HCT116 (cell line): ENCODE results near the gene CABLES1. TPM values are rescaled to one million over a fixed set of nuclear protein-coding genes. Genes with fewer than 3 reads are reported as not detected.

Experiments
- ATAC-seq: fragments of 200-7000 bp; cut with Tn5 transposase; 2 replicates; pipeline ENCODE4 v1.9.1; 2020; ENCODE audit warnings: mild to moderate bottlenecking, moderate library complexity
- BruUV-seq: library from RNA; stranded (reverse); fragments of 400-500 nt; replicated peaks from 2 replicates; lab custom pipeline; 2021; lab: Mats Ljungman, UMichigan
- CTCF ChIA-PET: fragments of 300-600 bp; sonication (Branson Sonifier 250); formaldehyde crosslinking; loops from one replicate; lab custom pipeline; 2021; ENCODE audit warnings: antibody characterized with exemption; lab: Charles Lee
- POLR2A ChIA-PET: fragments of 300-600, 350-600 bp; sonication (Branson Sonifier 250); formaldehyde crosslinking; loops from one replicate; lab custom pipeline; 2021; ENCODE audit warnings: antibody characterized with exemption; lab: Charles Lee
- RAD21 ChIA-PET, 2 experiments: fragments of 300-600 bp; sonication (Branson Sonifier 250); formaldehyde crosslinking; loops; one replicate each; lab custom pipeline; 2023; ENCODE audit warnings: low total read pairs in 2 of 2; ENCODE audit not compliant: uncharacterized antibody in 2 of 2, unreplicated experiment in 2 of 2, low non-redundant PET in 1 of 2; lab: Charles Lee
- DNase-seq: peaks from one replicate; pipeline ENCODE4 v3.0.0-alpha.2; 2010; ENCODE audit warnings: low read depth, low spot score
- H2AFZ ChIP-seq: fragments of 200-600 bp; shearing (Covaris generic), sonication (generic); 2 replicates; pipeline ENCODE4 v1.6.1; 2017; ENCODE audit warnings: low read depth, mixed run types, mixed read lengths, antibody characterized with exemption, low read length; ENCODE audit not compliant: poor library complexity, severe bottlenecking
- H3K27ac ChIP-seq: 2 replicates; pipeline ENCODE4 v1.5.1; 2012; ENCODE audit warnings: low read depth, low read length
- H3K27me3 ChIP-seq: fragments of 200-600 bp; sonication (generic); 2 replicates; pipeline ENCODE4 v1.6.1; 2016; ENCODE audit warnings: mixed run types, low read length, mixed read lengths; ENCODE audit not compliant: insufficient read depth
- H3K36me3 ChIP-seq, 2 experiments: fragments of 200-500 bp in 1 of 2; fragments of 200-600 bp in 1 of 2; sonication (Bioruptor generic) in 1 of 2; sonication (generic) in 1 of 2; 2 replicates each; pipeline versions ENCODE4 v1.5.1 to v1.6.1; 2014 to 2016; ENCODE audit warnings: low read length in 2 of 2, inconsistent platforms in 1 of 2, mixed read lengths in 1 of 2, mixed run types in 1 of 2; ENCODE audit not compliant: insufficient read depth in 2 of 2, control insufficient read depth in 1 of 2
- H3K4me1 ChIP-seq, 2 experiments: fragments of 200-600 bp in 1 of 2; sonication (generic) in 1 of 2; 2 replicates each; pipeline versions ENCODE4 v1.5.1 to v1.6.1; 2012 to 2017; ENCODE audit warnings: low read length in 2 of 2, inconsistent platforms in 1 of 2, mild to moderate bottlenecking in 1 of 2, mixed read lengths in 1 of 2, mixed run types in 1 of 2, moderate library complexity in 1 of 2; ENCODE audit not compliant: insufficient read depth in 2 of 2, control insufficient read depth in 1 of 2
- H3K4me2 ChIP-seq: fragments of 200-600 bp; sonication (generic); 2 replicates; pipeline ENCODE4 v1.6.1; 2017; ENCODE audit warnings: mixed run types, low read length, mixed read lengths
- H3K4me3 ChIP-seq, 2 experiments: fragments of 200-600 bp in 1 of 2; sonication (generic) in 1 of 2; replicated peaks in 1 of 2; 2 replicates each; pipeline ENCODE4 v1.5.1; 2011 to 2016; ENCODE audit warnings: low read length in 2 of 2, control low read depth in 1 of 2, low read depth in 1 of 2, mild to moderate bottlenecking in 1 of 2, mixed read lengths in 1 of 2, mixed run types in 1 of 2
- H3K79me2 ChIP-seq: fragments of 200-600 bp; sonication (generic); 2 replicates; pipeline ENCODE4 v1.6.1; 2017; ENCODE audit warnings: mild to moderate bottlenecking, mixed run types, low read length, moderate library complexity, mixed read lengths; ENCODE audit not compliant: insufficient read depth
- H3K9ac ChIP-seq: fragments of 200-600 bp; sonication (generic); 2 replicates; pipeline ENCODE4 v1.6.1; 2016; ENCODE audit warnings: low read length, mixed read lengths
- H3K9me2 ChIP-seq: fragments of 200-600 bp; sonication (generic), shearing (Covaris generic); 2 replicates; pipeline ENCODE4 v1.6.1; 2017; ENCODE audit warnings: mixed run types, mild to moderate bottlenecking, moderate library complexity; ENCODE audit not compliant: insufficient read depth
- H3K9me3 ChIP-seq, 2 experiments: fragments of 200-500 bp in 1 of 2; fragments of 200-600 bp in 1 of 2; sonication (Bioruptor generic) in 1 of 2; sonication (generic) in 1 of 2; 2 replicates each; pipeline ENCODE4 v1.6.1; 2014 to 2017; ENCODE audit warnings: low read length in 2 of 2, mixed read lengths in 2 of 2, inconsistent platforms in 1 of 2, low read depth in 1 of 2, mild to moderate bottlenecking in 1 of 2, mixed run types in 1 of 2, moderate library complexity in 1 of 2; ENCODE audit not compliant: control insufficient read depth in 1 of 2, insufficient read depth in 1 of 2
- H4K20me1 ChIP-seq: fragments of 200-600 bp; sonication (generic), shearing (Covaris generic); 2 replicates; pipeline ENCODE4 v1.6.1; 2017; ENCODE audit warnings: mixed run types, mild to moderate bottlenecking, moderate library complexity; ENCODE audit not compliant: insufficient read depth
- ELF1 ChIP-seq: IDR thresholded peaks from 2 replicates; pipeline ENCODE4 v1.6.1; 2012; ENCODE audit warnings: low read depth, borderline replicate concordance
- EZH2phosphoT487 ChIP-seq: fragments of 200-600 bp; IDR thresholded peaks from 2 replicates; pipeline ENCODE4 v1.6.1; 2018; ENCODE audit warnings: antibody characterized with exemption, borderline replicate concordance
- FOSL1 ChIP-seq: IDR thresholded peaks from 2 replicates; pipeline ENCODE4 v1.6.1; 2012; ENCODE audit warnings: low read depth
- JUND ChIP-seq: IDR thresholded peaks from 2 replicates; pipeline ENCODE4 v1.6.1; 2012
- MAX ChIP-seq: IDR thresholded peaks from 2 replicates; pipeline ENCODE4 v1.6.1; 2012
- POLR2A ChIP-seq: IDR thresholded peaks from 2 replicates; pipeline ENCODE4 v1.7.0; 2011; ENCODE audit warnings: borderline replicate concordance; ENCODE audit not compliant: insufficient read depth, insufficient read length; ENCODE audit errors: extremely low read depth
- POLR2AphosphoS5 ChIP-seq: IDR thresholded peaks from 2 replicates; pipeline ENCODE4 v1.6.1; 2011; ENCODE audit warnings: mild to moderate bottlenecking, low read depth, low read length, moderate library complexity
- RAD21 ChIP-seq: IDR thresholded peaks from 2 replicates; pipeline ENCODE4 v1.6.1; 2012; ENCODE audit warnings: low read depth, mild to moderate bottlenecking
- SIN3A ChIP-seq: IDR thresholded peaks from 2 replicates; pipeline ENCODE4 v1.6.1; 2012; ENCODE audit warnings: low read depth
- SRF ChIP-seq: IDR thresholded peaks from 2 replicates; pipeline ENCODE4 v1.6.1; 2012; ENCODE audit warnings: low read depth
- YY1 ChIP-seq: IDR thresholded peaks from 2 replicates; pipeline ENCODE4 v1.6.1; 2011; ENCODE audit warnings: low read length, low read depth, moderate library complexity, mild to moderate bottlenecking; ENCODE audit not compliant: insufficient replicate concordance; ENCODE audit errors: extremely low read depth
- ZBTB33 ChIP-seq: IDR thresholded peaks from 2 replicates; pipeline ENCODE4 v1.6.1; 2011; ENCODE audit warnings: mild to moderate bottlenecking, low read length, moderate library complexity; ENCODE audit not compliant: insufficient replicate concordance; ENCODE audit errors: extremely low read depth
- ZFX ChIP-seq: fragments of 450-650 bp; IDR thresholded peaks from 2 replicates; pipeline ENCODE4 v1.6.1; 2017
- ZNF274 ChIP-seq: fragments of 200-500 bp; sonication (Bioruptor generic); IDR thresholded peaks from 2 replicates; pipeline ENCODE4 v1.6.1; 2014; ENCODE audit warnings: mild to moderate bottlenecking, low read depth, low read length, inconsistent platforms
- intact Hi-C: fragments of 100-400 bp; cut with micrococcal nuclease; formaldehyde crosslinking; loops from 2 replicates; pipeline ENCODE4 v1.10.0; 2022
- total RNA-seq: library from RNA; stranded (reverse); gene quantifications from one replicate; pipeline ENCODE4 v1.2.1, GENCODE V29; 2021; ENCODE audit not compliant: unreplicated experiment

Gene CABLES1
- total RNA-seq, 1 experiment from 2014 or later = 7.7 TPM

DNA sequence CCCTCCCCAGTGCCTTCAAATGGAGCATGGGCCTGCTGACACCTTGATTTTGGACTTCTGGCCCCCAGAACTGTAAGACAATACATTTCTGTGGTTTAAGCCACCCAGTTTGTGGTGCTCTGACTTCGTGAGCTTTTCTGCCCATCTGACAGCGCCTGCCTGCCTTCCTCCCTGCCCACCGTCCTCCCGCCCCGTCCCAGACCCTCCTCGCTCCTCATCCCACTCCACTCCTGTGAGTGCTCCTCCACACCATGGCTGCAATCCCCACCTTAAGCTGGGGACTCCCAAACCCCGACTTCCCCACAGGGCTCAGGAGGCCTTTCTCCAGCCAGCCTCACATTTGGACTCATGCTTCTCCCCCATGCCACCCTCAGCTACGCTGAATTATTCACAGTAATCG, 70.7 kb downstream of the CABLES1 start:
- Histone ChIP-seq H3K9me3 (no peaks in the 10 kb centered on the region), H3K9me2 (no peaks in the 10 kb centered on the region), H3K36me3 (no peaks in the 10 kb centered on the region), H3K4me3 (no peak overlapping the region), H3K9ac (no peak overlapping the region), H3K4me1 (no peaks in the 10 kb centered on the region; a peak in 1 of 4 replicates), H3K4me2 (no peak overlapping the region), H3K27ac (no peak overlapping the region), H3K27me3 (no peaks in the 10 kb centered on the region), H4K20me1 (no peaks in the 10 kb centered on the region), H3K79me2 (no peaks in the 10 kb centered on the region), H2AFZ (no peak overlapping the region)
- CTCF ChIA-PET = no interaction called here
- intact Hi-C loops = no loop called here
- ATAC-seq (no peak), DNase-seq (no peak)
- no TSS peak for BruUV-seq
- RAD21 ChIA-PET = no interaction called here
- POLR2A ChIA-PET = interaction anchor here (0.7 kb wide), 1 partner anchor 13 kb away, joined by 3 read pairs; no protein-coding TSS in a partner anchor
- no peak for TF ChIP-seq ZFX
- no peak for TF ChIP-seq FOSL1
- no peak for TF ChIP-seq MAX
- TF ChIP-seq ELF1 = no peak
- TF ChIP-seq YY1 = no peak
- no peak for TF ChIP-seq EZH2phosphoT487
- no peak for TF ChIP-seq SRF
- no peak for TF ChIP-seq POLR2AphosphoS5
- no peak for TF ChIP-seq SIN3A
- TF ChIP-seq POLR2A = no peak
- no peak for TF ChIP-seq ZNF274
- no peak for TF ChIP-seq RAD21
- no peak for TF ChIP-seq ZBTB33
- TF ChIP-seq JUND = no peak
